ENCODE results near the gene TMEM89.

- TF ChIP-seq CTCF (IDR thresholded peaks at IDR 0.05) = no peak
- TF ChIP-seq POLR2A (IDR thresholded peaks at IDR 0.05) = no peak
Observed at GRCh38 chr3:48614044-48614443, 7.5 kb downstream of the TMEM89 start.

Data from thyroid gland (tissue), 4 donors.